Liver (tissue), 9 donors: Measurements from ENCODE around the gene OR51A2. TPM values are rescaled to one million over a fixed set of nuclear protein-coding genes. Genes with fewer than 3 reads are reported as not detected.

Experiments
- DNase-seq: peaks from one replicate; pipeline ENCODE4 v3.0.0-alpha.2; 2017; ENCODE audit warnings: low spot score
- H3K27ac ChIP-seq, 2 donors: one replicate each; pipeline ENCODE4 v1.7.0; 2013; ENCODE audit warnings: inconsistent platforms in 2 of 2, low read length in 2 of 2, control low read depth in 1 of 2, low read depth in 1 of 2, mild to moderate bottlenecking in 1 of 2
- H3K27me3 ChIP-seq, 4 donors: one replicate each; pipeline versions ENCODE4 v1.6.1 to v1.7.0; 2013; ENCODE audit warnings: low read length in 3 of 4, inconsistent platforms in 1 of 4, mild to moderate bottlenecking in 1 of 4, moderate library complexity in 1 of 4; ENCODE audit not compliant: control insufficient read depth in 4 of 4, insufficient read depth in 4 of 4
- H3K36me3 ChIP-seq, 4 donors: one replicate each; pipeline versions ENCODE4 v1.6.1 to v1.7.0; 2013; ENCODE audit warnings: low read length in 3 of 4, mild to moderate bottlenecking in 3 of 4, low read depth in 1 of 4, moderate library complexity in 1 of 4; ENCODE audit not compliant: control insufficient read depth in 4 of 4, insufficient read depth in 3 of 4
- H3K4me1 ChIP-seq, 4 donors: one replicate each; pipeline versions ENCODE4 v1.6.1 to v1.7.0; 2013; ENCODE audit warnings: low read length in 3 of 4, mild to moderate bottlenecking in 3 of 4, moderate library complexity in 1 of 4; ENCODE audit not compliant: control insufficient read depth in 4 of 4, insufficient read depth in 4 of 4
- H3K4me3 ChIP-seq, 3 donors: one replicate each; pipeline versions ENCODE4 v1.6.1 to v1.7.0; 2013; ENCODE audit warnings: low read length in 3 of 3, control low read depth in 1 of 3, low read depth in 1 of 3, mild to moderate bottlenecking in 1 of 3
- H3K9ac ChIP-seq, 2 donors: one replicate each; pipeline ENCODE4 v1.7.0; 2013; ENCODE audit warnings: low read length in 2 of 2, mild to moderate bottlenecking in 2 of 2, moderate library complexity in 2 of 2, control low read depth in 1 of 2, low read depth in 1 of 2
- H3K9me3 ChIP-seq, 4 donors: one replicate each; pipeline versions ENCODE4 v1.6.1 to v1.7.0; 2013; ENCODE audit warnings: low read length in 3 of 4; ENCODE audit not compliant: control insufficient read depth in 4 of 4
- ATF3 ChIP-seq: IDR thresholded peaks from 2 replicates; pipeline ENCODE4 v1.6.1; 2016; ENCODE audit warnings: antibody characterized with exemption
- EGR1 ChIP-seq, 2 donors: IDR thresholded peaks; 2 replicates each; pipeline ENCODE4 v1.6.1; 2016 to 2018; ENCODE audit warnings: antibody characterized with exemption in 2 of 2, low read depth in 2 of 2
- FOXA1 ChIP-seq: IDR thresholded peaks from 2 replicates; pipeline ENCODE4 v1.6.1; 2016; ENCODE audit warnings: antibody characterized with exemption
- FOXA2 ChIP-seq: IDR thresholded peaks from 2 replicates; pipeline ENCODE4 v1.6.1; 2016; ENCODE audit warnings: antibody characterized with exemption
- GABPA ChIP-seq, 2 donors: IDR thresholded peaks in 1 of 2; conservative IDR thresholded peaks in 1 of 2; 2 replicates each; pipeline ENCODE4 v1.6.1; 2016; ENCODE audit warnings: antibody characterized with exemption in 2 of 2, mild to moderate bottlenecking in 1 of 2, moderate library complexity in 1 of 2
- HNF4A ChIP-seq, 2 donors: conservative IDR thresholded peaks; 2 replicates each; pipeline ENCODE4 v1.6.1; 2016; ENCODE audit warnings: antibody characterized with exemption in 2 of 2, mild to moderate bottlenecking in 2 of 2
- HNF4G ChIP-seq: IDR thresholded peaks from 2 replicates; pipeline ENCODE4 v1.6.1; 2016; ENCODE audit warnings: antibody characterized with exemption
- JUND ChIP-seq, 2 donors: IDR thresholded peaks; 2 replicates each; pipeline ENCODE4 v1.6.1; 2016; ENCODE audit warnings: antibody characterized with exemption in 2 of 2
- MAX ChIP-seq: IDR thresholded peaks from 2 replicates; pipeline ENCODE4 v1.6.1; 2016; ENCODE audit warnings: antibody characterized with exemption
- NR2F2 ChIP-seq: IDR thresholded peaks from 2 replicates; pipeline ENCODE4 v1.6.1; 2016; ENCODE audit warnings: antibody characterized with exemption
- RAD21 ChIP-seq, 2 donors: IDR thresholded peaks; 2 replicates each; pipeline ENCODE4 v1.6.1; 2016; ENCODE audit warnings: antibody characterized with exemption in 2 of 2, mild to moderate bottlenecking in 2 of 2
- RXRA ChIP-seq, 2 donors: IDR thresholded peaks; 2 replicates each; pipeline ENCODE4 v1.6.1; 2017 to 2018; ENCODE audit warnings: antibody characterized with exemption in 2 of 2, mild to moderate bottlenecking in 1 of 2
- TAF1 ChIP-seq: conservative IDR thresholded peaks from 2 replicates; pipeline ENCODE4 v1.6.1; 2016; ENCODE audit warnings: antibody characterized with exemption, mild to moderate bottlenecking
- YY1 ChIP-seq: IDR thresholded peaks from 2 replicates; pipeline ENCODE4 v1.6.1; 2016; ENCODE audit warnings: antibody characterized with exemption, mild to moderate bottlenecking
- WGBS: extraction: QIAGEN DNeasy Blood & Tissue Kit; methylation state at CpG from one replicate; pipeline ENCODE4 v1.1.7; 2013; 5-methylcytosine and 5-hydroxymethylcytosine counted together
- polyA plus RNA-seq, 2 donors: library from polyadenylated mRNA; stranded (reverse) in 1 of 2; unstranded in 1 of 2; fragments of 200-250 nt in 1 of 2; fragments of >200 nt in 1 of 2; fragmentation: Nextera tagmentation in 1 of 2; extraction: Ambion mirVana in 1 of 2; gene quantifications; one replicate each; pipeline versions ENCODE4 v1.2.1 to v1.2.3, GENCODE V29; 2013 to 2015
- total RNA-seq, 2 donors: library from RNA; depleted of rRNA; stranded (reverse); fragments of >200 nt; gene quantifications; one replicate each; pipeline ENCODE4 v1.2.3, GENCODE V29; 2014
- TF ChIP-seq, protein P1 (sequence below): fragments of 150-350 bp; IDR thresholded peaks from 2 replicates; pipeline ENCODE4 v1.5.1; 2017; ENCODE audit warnings: improper control_type of control experiment, low read depth, low read length; ENCODE audit not compliant: missing input control
- TF ChIP-seq, protein P2 (sequence below): IDR thresholded peaks from 2 replicates; pipeline ENCODE4 v1.6.1; 2016; ENCODE audit warnings: antibody characterized with exemption
- donor health status: healthy.
- donor health status: healthy.
- donor health status: healthy.
- donor health status: healthy.
- donor health status: healthy.

Gene OR51A2
- total and polyA plus RNA-seq, 4 donors = not detected

DNA sequence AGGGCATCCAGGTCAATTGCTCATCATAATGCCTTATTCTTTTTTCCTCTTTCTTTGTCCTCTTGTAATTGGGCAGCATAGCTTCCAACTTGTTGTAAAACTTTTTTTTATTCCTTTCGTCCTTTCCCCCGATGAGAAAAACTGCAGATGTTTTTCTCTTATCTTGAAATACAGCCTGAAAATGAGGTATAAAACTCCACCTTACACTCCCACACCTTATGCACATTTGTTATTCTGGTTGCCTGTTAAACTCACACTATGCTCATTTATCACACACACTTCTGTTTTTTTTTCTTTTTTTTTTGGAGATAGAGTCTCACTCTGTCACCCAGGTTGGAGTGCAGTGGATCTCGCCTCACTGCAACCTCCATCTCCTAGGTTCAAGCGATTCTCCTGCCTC lies 1.9 kb upstream of the OR51A2 start:
- Histone ChIP-seq H3K4me1 (no peaks in the 10 kb centered on the region), H3K9ac (no peak overlapping the region), H3K36me3 (no peaks in the 10 kb centered on the region), H3K9me3 (no peaks in the 10 kb centered on the region), H3K27ac (no peak overlapping the region), H3K4me3 (no peak overlapping the region), H3K27me3 (no peaks in the 10 kb centered on the region)
- no peak for DNase-seq
- 75% methylated on average over 4 of the region's 4 CpGs for WGBS
- no peak for TF ChIP-seq MAX
- TF ChIP-seq, protein P1, sequence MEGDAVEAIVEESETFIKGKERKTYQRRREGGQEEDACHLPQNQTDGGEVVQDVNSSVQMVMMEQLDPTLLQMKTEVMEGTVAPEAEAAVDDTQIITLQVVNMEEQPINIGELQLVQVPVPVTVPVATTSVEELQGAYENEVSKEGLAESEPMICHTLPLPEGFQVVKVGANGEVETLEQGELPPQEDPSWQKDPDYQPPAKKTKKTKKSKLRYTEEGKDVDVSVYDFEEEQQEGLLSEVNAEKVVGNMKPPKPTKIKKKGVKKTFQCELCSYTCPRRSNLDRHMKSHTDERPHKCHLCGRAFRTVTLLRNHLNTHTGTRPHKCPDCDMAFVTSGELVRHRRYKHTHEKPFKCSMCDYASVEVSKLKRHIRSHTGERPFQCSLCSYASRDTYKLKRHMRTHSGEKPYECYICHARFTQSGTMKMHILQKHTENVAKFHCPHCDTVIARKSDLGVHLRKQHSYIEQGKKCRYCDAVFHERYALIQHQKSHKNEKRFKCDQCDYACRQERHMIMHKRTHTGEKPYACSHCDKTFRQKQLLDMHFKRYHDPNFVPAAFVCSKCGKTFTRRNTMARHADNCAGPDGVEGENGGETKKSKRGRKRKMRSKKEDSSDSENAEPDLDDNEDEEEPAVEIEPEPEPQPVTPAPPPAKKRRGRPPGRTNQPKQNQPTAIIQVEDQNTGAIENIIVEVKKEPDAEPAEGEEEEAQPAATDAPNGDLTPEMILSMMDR = no peak
- no peak for TF ChIP-seq EGR1 (IDR thresholded peaks at IDR 0.05; ENCODE audit: low read depth in 2 of 2)

GRCh38 chr11:4947505-4947904 lies 8.0 kb downstream of the OR51A2 start, which contains the start of gene OR51A4:
OR51A4 (minus strand) TSS chr11:4947605; CDS start chr11:4947100, 505 bp downstream.
- Histone ChIP-seq H3K36me3 (no peaks in the 10 kb centered on the region), H3K9ac (no peak within 1 kb of the TSS), H3K4me3 (no peak within 1 kb of the TSS), H3K27ac (no peak within 1 kb of the TSS), H3K27me3 (peaks cover 0 to 5% (median 0%) of the 10 kb centered on the region in 4 donors), H3K9me3 (no peaks in the 10 kb centered on the region), H3K4me1 (no peaks in the 10 kb centered on the region)
- DNase-seq = no peak
- TF ChIP-seq NR2F2 = no peak
- no peak for TF ChIP-seq RXRA (IDR thresholded peaks at IDR 0.05)
- TF ChIP-seq YY1 = no peak
- TF ChIP-seq GABPA (IDR thresholded peaks at IDR 0.05 in 1 of 2, conservative IDR thresholded peaks at IDR 0.05 in 1 of 2) = no peak
- TF ChIP-seq RAD21 (IDR thresholded peaks at IDR 0.05) = no peak
- no peak for TF ChIP-seq EGR1 (IDR thresholded peaks at IDR 0.05; ENCODE audit: low read depth in 2 of 2)
- no peak for TF ChIP-seq HNF4A (conservative IDR thresholded peaks at IDR 0.05)
- no peak for TF ChIP-seq FOXA1
- no peak for TF ChIP-seq FOXA2
- TF ChIP-seq HNF4G = no peak
- TF ChIP-seq, protein P2, sequence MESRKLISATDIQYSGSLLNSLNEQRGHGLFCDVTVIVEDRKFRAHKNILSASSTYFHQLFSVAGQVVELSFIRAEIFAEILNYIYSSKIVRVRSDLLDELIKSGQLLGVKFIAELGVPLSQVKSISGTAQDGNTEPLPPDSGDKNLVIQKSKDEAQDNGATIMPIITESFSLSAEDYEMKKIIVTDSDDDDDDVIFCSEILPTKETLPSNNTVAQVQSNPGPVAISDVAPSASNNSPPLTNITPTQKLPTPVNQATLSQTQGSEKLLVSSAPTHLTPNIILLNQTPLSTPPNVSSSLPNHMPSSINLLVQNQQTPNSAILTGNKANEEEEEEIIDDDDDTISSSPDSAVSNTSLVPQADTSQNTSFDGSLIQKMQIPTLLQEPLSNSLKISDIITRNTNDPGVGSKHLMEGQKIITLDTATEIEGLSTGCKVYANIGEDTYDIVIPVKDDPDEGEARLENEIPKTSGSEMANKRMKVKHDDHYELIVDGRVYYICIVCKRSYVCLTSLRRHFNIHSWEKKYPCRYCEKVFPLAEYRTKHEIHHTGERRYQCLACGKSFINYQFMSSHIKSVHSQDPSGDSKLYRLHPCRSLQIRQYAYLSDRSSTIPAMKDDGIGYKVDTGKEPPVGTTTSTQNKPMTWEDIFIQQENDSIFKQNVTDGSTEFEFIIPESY = no peak
- no peak for TF ChIP-seq ATF3
- TF ChIP-seq, protein P1 = no peak
- no peak for TF ChIP-seq JUND (IDR thresholded peaks at IDR 0.05)
- TF ChIP-seq TAF1 = no peak
